ENCODE measurements around the gene MAPKAPK5.

DNA sequence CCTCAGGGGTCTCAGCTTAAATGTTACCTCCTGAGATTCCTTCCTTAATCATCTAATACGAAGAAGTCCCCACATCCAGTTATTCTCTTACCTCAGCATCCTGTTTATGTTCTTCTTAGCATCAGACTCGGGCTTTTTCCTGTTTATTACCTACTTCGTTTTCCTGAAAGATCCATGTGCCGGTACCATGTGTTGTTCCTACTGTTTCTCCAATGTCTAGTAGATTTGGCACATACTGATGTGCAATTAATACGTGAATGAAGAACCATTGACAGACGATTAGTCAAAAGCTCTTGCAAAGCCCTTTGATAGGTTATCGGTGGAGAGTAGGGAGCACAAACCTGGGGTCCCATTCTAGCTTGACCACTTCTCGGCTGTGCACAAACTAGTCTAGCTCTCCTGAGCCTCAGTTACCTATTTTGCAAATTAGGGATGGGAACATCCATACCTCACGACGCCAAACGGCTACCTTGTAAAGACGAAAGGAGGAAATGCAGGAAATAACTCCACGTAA is 735 bp upstream of the MAPKAPK5 start:
- TF ChIP-seq POLR2A (IDR thresholded peaks at IDR 0.05; ENCODE audit: low read length) = no peak
- no peak for TF ChIP-seq GATA1 (IDR thresholded peaks at IDR 0.05; ENCODE audit: low read depth, low read length)
